ENCODE measurements around the gene F13B.

DNA sequence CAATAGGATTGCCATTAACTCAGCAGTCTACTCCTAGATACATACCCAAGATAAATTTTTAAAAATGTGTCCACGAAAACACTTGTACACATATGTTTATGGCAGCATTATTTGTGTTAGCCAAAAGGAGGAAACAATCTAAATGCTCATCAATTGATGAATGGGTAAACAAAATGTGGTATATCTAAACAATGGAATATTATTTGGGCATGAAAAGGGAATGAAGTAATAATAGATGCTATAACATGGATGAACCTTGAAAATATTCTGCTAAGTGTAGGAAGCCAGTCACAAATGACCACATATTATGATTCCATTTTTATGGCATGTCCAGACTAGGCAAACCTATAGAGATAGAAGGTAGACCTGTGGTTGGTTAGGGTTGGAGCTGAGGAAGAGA lies 55.4 kb downstream of the F13B start:
- TF ChIP-seq EZH2phosphoT487 (IDR thresholded peaks at IDR 0.05; ENCODE audit: borderline replicate concordance) (no peak), CTCF (conservative IDR thresholded peaks at IDR 0.05; ENCODE audit: low read length) (no peak)
